Keratinocyte (primary cell): ENCODE measurements around the gene ADAMTS15. TPM values are rescaled to one million over a fixed set of nuclear protein-coding genes. Genes with fewer than 3 reads are reported as not detected.
A peak's percentile ranks its signal among the peaks of the same experiment; 100 is the strongest.

ENCODE experiments used
- DNase-seq: peaks from one replicate; pipeline ENCODE4 v3.0.0-alpha.2; 2011; ENCODE audit warnings: low read depth, missing footprints, low spot score
- FAIRE-seq: peaks from 2 replicates; lab custom pipeline; 2011; peaks lifted over from hg19 to GRCh38; lab: Jason Lieb, UNC
- H2AFZ ChIP-seq: 2 replicates; pipeline ENCODE4 v1.6.0; 2012; ENCODE audit warnings: low read length, control low read depth, inconsistent platforms; ENCODE audit not compliant: control insufficient read depth
- H3K27ac ChIP-seq: 2 replicates; pipeline ENCODE4 v1.5.1; 2011; ENCODE audit warnings: low read length; ENCODE audit not compliant: control insufficient read depth, insufficient read depth
- H3K27me3 ChIP-seq: 3 replicates; pipeline ENCODE4 v1.6.0; 2011; ENCODE audit warnings: low read length; ENCODE audit not compliant: control insufficient read depth, insufficient read depth; ENCODE audit errors: extremely low read depth
- H3K36me3 ChIP-seq, 2 experiments: 2 replicates in 1 of 2; 3 replicates in 1 of 2; pipeline ENCODE4 v1.5.1; 2011; ENCODE audit warnings: low read length in 2 of 2, mild to moderate bottlenecking in 1 of 2; ENCODE audit not compliant: control insufficient read depth in 2 of 2, insufficient read depth in 2 of 2; ENCODE audit errors: extremely low read depth in 1 of 2
- H3K4me1 ChIP-seq: 3 replicates; pipeline ENCODE4 v1.5.1; 2011; ENCODE audit warnings: low read length; ENCODE audit not compliant: control insufficient read depth, insufficient read depth; ENCODE audit errors: extremely low read depth
- H3K4me2 ChIP-seq: 3 replicates; pipeline ENCODE4 v1.6.0; 2011; ENCODE audit warnings: low read depth, low read length; ENCODE audit not compliant: control insufficient read depth, insufficient read depth; ENCODE audit errors: extremely low read depth
- H3K4me3 ChIP-seq, 3 experiments: fragments of 200-600 bp in 1 of 3; sonication (generic) in 1 of 3; 2 replicates in 2 of 3; 3 replicates in 1 of 3; pipeline ENCODE4 v1.5.1; 2011 to 2016; ENCODE audit warnings: low read length in 3 of 3, mild to moderate bottlenecking in 3 of 3, control low read depth in 2 of 3, inconsistent platforms in 1 of 3, low read depth in 1 of 3, mixed read lengths in 1 of 3, mixed run types in 1 of 3, moderate library complexity in 1 of 3; ENCODE audit not compliant: control insufficient read depth in 2 of 3, insufficient read depth in 2 of 3; ENCODE audit errors: extremely low read depth in 1 of 3
- H3K79me2 ChIP-seq: 2 replicates; pipeline ENCODE4 v1.6.0; 2012; ENCODE audit warnings: low read length; ENCODE audit not compliant: control insufficient read depth, insufficient read depth
- H3K9ac ChIP-seq: 3 replicates; pipeline ENCODE4 v1.6.0; 2011; ENCODE audit warnings: low read length; ENCODE audit not compliant: control insufficient read depth, insufficient read depth; ENCODE audit errors: extremely low read depth
- H3K9me1 ChIP-seq: 3 replicates; pipeline ENCODE4 v1.6.0; 2011; ENCODE audit warnings: low read length; ENCODE audit not compliant: control insufficient read depth, insufficient read depth; ENCODE audit errors: extremely low read depth
- H3K9me3 ChIP-seq: 2 replicates; pipeline ENCODE4 v1.5.1; 2012; ENCODE audit warnings: low read depth, low read length; ENCODE audit not compliant: control insufficient read depth
- H4K20me1 ChIP-seq: 3 replicates; pipeline ENCODE4 v1.6.0; 2011; ENCODE audit warnings: low read length; ENCODE audit not compliant: control insufficient read depth, insufficient read depth; ENCODE audit errors: extremely low read depth
- CTCF ChIP-seq, 3 experiments: IDR thresholded peaks in 1 of 3; conservative IDR thresholded peaks in 1 of 3; optimal IDR thresholded peaks in 1 of 3; 2 replicates in 2 of 3; 3 replicates in 1 of 3; pipeline versions ENCODE3 to v1.5.1; 2011; ENCODE audit warnings: low read length in 3 of 3, mild to moderate bottlenecking in 3 of 3, moderate library complexity in 2 of 3, control low read depth in 1 of 3, inconsistent platforms in 1 of 3; ENCODE audit not compliant: insufficient read depth in 2 of 3; ENCODE audit errors: extremely low read depth in 1 of 3
- EZH2 ChIP-seq: IDR thresholded peaks from one replicate; pipeline ENCODE4 v1.6.1; 2012; ENCODE audit warnings: inconsistent platforms, mild to moderate bottlenecking, low read length, moderate library complexity
- dilution Hi-C: fragments of 300-500 bp; cut with MboI; formaldehyde crosslinking; loops from one replicate; pipeline ENCODE4 v1.7.0; 2020; ENCODE audit warnings: low sequenced_read_pairs; ENCODE audit not compliant: extremely low pct_ligation_motif_present
- polyA plus RNA-seq, 5 experiments: library from polyadenylated mRNA; depleted of rRNA in 3 of 5; stranded (reverse) in 3 of 5; stranded (forward) in 1 of 5; unstranded in 1 of 5; fragments of >200 nt; gene quantifications; 1 replicate in 1 of 5; 2 replicates in 3 of 5; 3 replicates in 1 of 5; pipeline versions ENCODE4 v1.2.1 to v1.2.3, GENCODE V29; 2011 to 2012; ENCODE audit warnings: missing spikeins in 2 of 5, low read depth in 1 of 5, low replicate concordance in 1 of 5

The ADAMTS15 gene
- polyA plus RNA-seq, 1 donor (not counting 4 experiments of a cell fraction or from before 2014, with no cell fraction given) = 0.30 TPM

GRCh38 chr11:130414107-130415080 is 34.1 kb upstream of the ADAMTS15 start:
- peak overlapping the region; percentile 67 for H3K27ac ChIP-seq
- H3K4me2 ChIP-seq = peak overlapping the region; percentile 81

GRCh38 chr11:130415731-130416529 is 32.5 kb upstream of the ADAMTS15 start:
- dilution Hi-C loops = no loop called here
- no peak overlapping the region for H3K4me3 ChIP-seq
- peaks cover 5% of the 10 kb centered on the region for H4K20me1 ChIP-seq
- H3K27me3 ChIP-seq = peaks cover 7% of the 10 kb centered on the region
- no peaks in the 10 kb centered on the region for H3K9me3 ChIP-seq
- no peaks in the 10 kb centered on the region for H3K9me1 ChIP-seq
- H3K9ac ChIP-seq = no peak overlapping the region
- no peaks in the 10 kb centered on the region for H3K79me2 ChIP-seq
- FAIRE-seq (no peak), DNase-seq (no peak)
- no peak overlapping the region for H2AFZ ChIP-seq
- H3K27ac ChIP-seq = no peak overlapping the region
- TF ChIP-seq CTCF (optimal IDR thresholded peaks at IDR 0.05 in 1 of 3, IDR thresholded peaks at IDR 0.05 in 1 of 3, conservative IDR thresholded peaks at IDR 0.05 in 1 of 3; ENCODE audit: extremely low read depth in 1 of 3, insufficient read depth in 2 of 3, low read length in 3 of 3) = no peak
- TF ChIP-seq EZH2 = no peak
- H3K4me1 ChIP-seq = peaks cover 25% of the 10 kb centered on the region
- no peaks in the 10 kb centered on the region for H3K36me3 ChIP-seq
- H3K4me2 ChIP-seq = no peak overlapping the region

More at GRCh38 chr11:130414107-130415080, 34.1 kb upstream of the ADAMTS15 start:
- DNase-seq = no peak
- dilution Hi-C loops = no loop called here
- Histone ChIP-seq H3K4me1 (peaks cover 22% of the 10 kb centered on the region), H4K20me1 (peaks cover 5% of the 10 kb centered on the region), H3K79me2 (no peaks in the 10 kb centered on the region), H3K4me3 (peak overlapping the region in 2 of 3 experiments; percentile 20 to 44), H3K9me3 (no peaks in the 10 kb centered on the region), H3K36me3 (no peaks in the 10 kb centered on the region), H3K27me3 (peaks cover 3% of the 10 kb centered on the region), H3K9ac (peak overlapping the region; percentile 49), H2AFZ (peak overlapping the region; percentile 68), H3K9me1 (no peaks in the 10 kb centered on the region)
- no peak for TF ChIP-seq CTCF (optimal IDR thresholded peaks at IDR 0.05 in 1 of 3, IDR thresholded peaks at IDR 0.05 in 1 of 3, conservative IDR thresholded peaks at IDR 0.05 in 1 of 3; ENCODE audit: extremely low read depth in 1 of 3, insufficient read depth in 2 of 3, low read length in 3 of 3)
- no peak for TF ChIP-seq EZH2
- FAIRE-seq = no peak
